Measurements from ENCODE around the gene PBX3. TPM values are rescaled to one million over a fixed set of nuclear protein-coding genes. Genes with fewer than 3 reads are reported as not detected.

PBX3 gene
- total and polyA plus RNA-seq, 9 donors = 52.6 to 199 (median 119) TPM

DNA sequence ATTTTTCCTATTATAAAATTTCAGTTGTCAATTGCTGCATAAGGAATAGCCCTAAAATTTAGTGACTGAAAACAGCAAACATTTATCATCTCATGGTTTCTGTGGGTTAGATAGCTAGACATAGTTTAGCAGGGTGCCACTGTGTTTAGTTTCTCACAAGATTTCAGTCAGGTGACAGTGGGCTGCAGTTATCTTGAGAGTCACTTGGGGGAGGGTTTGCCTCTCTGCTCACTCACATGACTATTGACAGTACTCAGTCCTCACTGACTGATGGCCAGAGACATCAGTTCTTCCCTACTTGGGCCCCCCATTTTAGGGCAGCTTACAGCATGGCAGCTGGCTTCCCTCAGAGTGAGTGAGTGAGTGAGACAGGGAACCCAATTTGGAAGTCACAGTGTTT, 42.0 kb downstream of the PBX3 start:
- TF ChIP-seq CTCF (IDR thresholded peaks at IDR 0.05) (no peak), EP300 (IDR thresholded peaks at IDR 0.05) (no peak), POLR2A (IDR thresholded peaks at IDR 0.05) (no peak)
- Histone ChIP-seq H3K27ac (no peak overlapping the region), H3K36me3 (no peaks in the 10 kb centered on the region), H3K9me3 (no peaks in the 10 kb centered on the region), H3K27me3 (no peaks in the 10 kb centered on the region), H3K4me3 (no peak overlapping the region), H3K4me1 (ENCODE audit: insufficient read depth) (peaks cover 8% of the 10 kb centered on the region)
- intact Hi-C loops (cut with DNase I) = no loop called here
- DNase-seq = no peak

- WGBS, 3 donors = 80 to 84% (median 81%) methylated on average over 2 of the region's 2 CpGs
- no peaks in the 10 kb centered on the region for H3K36me3 ChIP-seq
Measured at GRCh38 chr9:125794708-125795107, 47.5 kb downstream of the PBX3 start.

DNA sequence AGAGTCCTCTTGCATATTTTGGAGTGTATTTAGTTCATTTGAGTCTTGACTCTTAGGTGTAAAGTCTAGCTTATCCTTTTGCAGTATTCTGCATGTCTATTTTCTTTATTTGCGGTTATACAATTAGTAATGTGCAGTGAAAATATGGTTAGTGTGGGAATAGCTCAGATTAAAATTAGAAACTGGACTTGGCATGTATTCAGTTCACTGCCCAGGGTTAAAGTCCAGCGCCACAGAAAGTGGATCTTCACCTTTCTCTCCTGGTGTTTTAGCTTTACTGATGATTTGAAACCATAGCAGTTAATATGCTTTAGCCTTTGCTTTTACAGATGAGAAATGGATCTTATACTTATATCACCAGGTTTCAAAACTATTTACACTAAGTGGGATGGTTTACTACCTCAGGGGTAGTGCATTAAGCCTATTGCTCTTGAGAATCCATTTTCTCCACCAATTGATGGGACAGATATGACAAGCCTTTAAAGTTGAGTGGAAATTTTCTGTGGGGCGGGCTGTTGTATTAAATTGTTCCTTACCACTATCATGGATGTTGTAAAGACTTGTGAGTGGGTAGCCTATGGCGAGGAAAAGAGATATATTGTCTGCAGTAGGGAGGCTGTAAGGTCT, 48.9 kb downstream of the PBX3 start:
- Histone ChIP-seq H3K27me3 (no peaks in the 10 kb centered on the region), H3K4me1 (ENCODE audit: insufficient read depth) (peaks cover 4% of the 10 kb centered on the region), H3K9me3 (no peaks in the 10 kb centered on the region), H3K36me3 (no peaks in the 10 kb centered on the region), H3K4me3 (no peak overlapping the region), H3K27ac (no peak overlapping the region)
- DNase-seq = no peak
- WGBS, 3 donors = 85 to 93% (median 91%) methylated on average over 4 of the region's 4 CpGs
- TF ChIP-seq EP300 (IDR thresholded peaks at IDR 0.05) = no peak
- no peak for TF ChIP-seq CTCF (IDR thresholded peaks at IDR 0.05)
- TF ChIP-seq POLR2A (IDR thresholded peaks at IDR 0.05) = no peak
- intact Hi-C loops (cut with DNase I) = no loop called here

More at GRCh38 chr9:125794708-125795107, 47.5 kb downstream of the PBX3 start:
- intact Hi-C loops (cut with DNase I) = no loop called here
- H3K27ac ChIP-seq = no peak overlapping the region
- no peak overlapping the region for H3K4me3 ChIP-seq
- H3K27me3 ChIP-seq = no peaks in the 10 kb centered on the region
- H3K9me3 ChIP-seq = no peaks in the 10 kb centered on the region
- no peak for DNase-seq
- peaks cover 4% of the 10 kb centered on the region for H3K4me1 ChIP-seq (ENCODE audit: insufficient read depth)
- TF ChIP-seq EP300 (IDR thresholded peaks at IDR 0.05) (no peak), CTCF (IDR thresholded peaks at IDR 0.05) (no peak), POLR2A (IDR thresholded peaks at IDR 0.05) (no peak)

- Histone ChIP-seq H3K9me3 (no peaks in the 10 kb centered on the region), H3K27ac (no peak overlapping the region), H3K27me3 (no peaks in the 10 kb centered on the region), H3K4me3 (no peak overlapping the region), H3K36me3 (no peaks in the 10 kb centered on the region), H3K4me1 (ENCODE audit: insufficient read depth) (peaks cover 4% of the 10 kb centered on the region)
- WGBS, 3 donors = 7 to 17% (median 10%) methylated on average over 2 of the region's 2 CpGs
- TF ChIP-seq POLR2A (IDR thresholded peaks at IDR 0.05) (no peak), EP300 (IDR thresholded peaks at IDR 0.05) (no peak), CTCF (IDR thresholded peaks at IDR 0.05) (no peak)
- DNase-seq = no peak
- intact Hi-C loops (cut with DNase I) = no loop called here
Measured at GRCh38 chr9:125797930-125798329, 50.8 kb downstream of the PBX3 start.

Measured in ovary (tissue), 9 donors.